Jurkat, Clone E6-1 (cell line): ENCODE measurements around the gene PFN2. TPM values are rescaled to one million over a fixed set of nuclear protein-coding genes. Genes with fewer than 3 reads are reported as not detected.
"Not testable (repeated sequence)": the region's sequence is repeated elsewhere in the genome, so short reads cannot be mapped to it uniquely, and the experiment has no call there.

ENCODE experiments used
- DNase-seq: peaks from one replicate; pipeline ENCODE4 v3.0.0-alpha.2; 2011; ENCODE audit warnings: low read depth, low spot score
- H3K4me3 ChIP-seq: 2 replicates; pipeline ENCODE4 v1.5.1; 2011; ENCODE audit warnings: mild to moderate bottlenecking, low read length, control low read depth, moderate library complexity
- polyA plus RNA-seq: library from polyadenylated mRNA; unstranded; fragments of >200 nt; gene quantifications from one replicate; pipeline ENCODE4 v1.2.1, GENCODE V29; 2012; ENCODE audit warnings: missing spikeins; ENCODE audit not compliant: insufficient read length, insufficient read depth

Gene PFN2
- 79.2 TPM for polyA plus RNA-seq

- peak; percentile 59 for DNase-seq
- peak within 1 kb of the TSS; percentile 67 for H3K4me3 ChIP-seq
Measured at GRCh38 chr3:149970716-149971402, at the start of gene PFN2. Gene PFN2, minus strand, starts transcription at chr3:149970895. Its CDS starts 39 bp downstream, at chr3:149970856.

- no peak for DNase-seq
- no peak overlapping the region for H3K4me3 ChIP-seq
Measured at GRCh38 chr3:150015901-150016300, 45.2 kb upstream of the PFN2 start.

DNA sequence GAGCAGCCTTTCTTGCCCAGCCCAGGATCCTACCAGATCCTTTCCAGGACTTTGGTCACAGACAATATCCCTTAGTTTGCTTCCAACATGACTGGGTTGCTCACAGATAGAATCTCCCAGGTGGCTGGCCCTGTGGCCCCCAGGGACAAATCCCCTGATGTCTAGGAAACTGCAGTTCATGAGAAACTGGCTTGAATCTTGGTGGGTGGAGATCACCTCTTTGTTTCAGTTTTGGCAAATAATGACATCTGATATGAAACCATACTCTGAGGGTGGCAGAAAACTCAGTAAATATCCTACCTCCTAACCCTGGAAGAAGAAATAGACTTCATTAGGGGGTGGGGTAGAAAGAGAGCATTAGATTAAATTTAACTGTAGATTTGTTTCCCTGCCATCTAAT is 44.1 kb upstream of the PFN2 start:
- no peak overlapping the region for H3K4me3 ChIP-seq
- DNase-seq = no peak

- no peak for DNase-seq
- no peak overlapping the region for H3K4me3 ChIP-seq
Measured at GRCh38 chr3:150013801-150014200, 43.1 kb upstream of the PFN2 start.

DNA sequence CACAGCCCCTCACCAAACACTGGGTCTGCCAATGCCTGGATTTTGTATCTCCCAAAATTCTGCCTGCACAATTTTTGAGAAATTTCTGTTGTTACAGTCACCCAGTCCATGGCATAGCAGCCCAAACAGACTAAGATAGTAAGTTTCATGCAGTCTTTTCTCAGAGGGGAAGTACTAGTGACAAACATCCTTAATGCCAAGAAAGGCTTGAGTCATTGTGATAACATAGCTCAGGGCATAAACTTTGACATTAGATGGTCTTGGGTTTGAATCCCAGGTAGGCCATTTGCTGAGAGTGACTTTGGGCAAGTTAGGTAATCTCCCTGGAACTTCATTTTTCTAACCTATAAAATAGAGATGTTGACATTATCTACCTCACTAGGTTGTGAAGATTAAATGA is 36.1 kb upstream of the PFN2 start:
- H3K4me3 ChIP-seq = no peak overlapping the region
- no peak for DNase-seq

- no peak overlapping the region for H3K4me3 ChIP-seq
- no peak for DNase-seq
Measured at GRCh38 chr3:150005243-150006112, 34.8 kb upstream of the PFN2 start.

DNA sequence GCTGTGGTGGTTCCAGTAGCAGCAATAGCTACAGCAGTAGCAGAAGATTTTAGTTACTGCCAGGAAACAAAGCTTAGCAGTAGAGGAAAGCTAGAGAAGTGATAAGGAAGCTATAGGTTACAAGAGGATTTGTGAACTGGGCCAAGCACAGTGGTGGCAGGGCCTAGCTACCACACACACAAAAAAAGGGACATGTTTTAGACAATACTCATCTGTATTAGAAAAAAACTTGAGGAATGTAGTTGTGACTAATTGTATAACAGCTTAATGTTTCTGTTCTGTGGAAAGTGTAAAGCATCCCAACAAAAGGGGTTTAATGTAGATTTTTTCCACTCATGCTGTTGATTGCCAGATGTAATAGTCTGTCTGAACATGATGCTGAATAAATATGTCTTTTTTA is 29.9 kb upstream of the PFN2 start:
- no peak for DNase-seq
- H3K4me3 ChIP-seq = no peak overlapping the region

- no peak for DNase-seq
- H3K4me3 ChIP-seq = no peak overlapping the region
Measured at GRCh38 chr3:149999421-149999820, 28.7 kb upstream of the PFN2 start.

GRCh38 chr3:149998946-149999345 is 28.3 kb upstream of the PFN2 start:
- no peak for DNase-seq
- no peak overlapping the region for H3K4me3 ChIP-seq

GRCh38 chr3:149992416-149993058 is 21.8 kb upstream of the PFN2 start:
- no peak overlapping the region for H3K4me3 ChIP-seq
- no peak for DNase-seq

DNA sequence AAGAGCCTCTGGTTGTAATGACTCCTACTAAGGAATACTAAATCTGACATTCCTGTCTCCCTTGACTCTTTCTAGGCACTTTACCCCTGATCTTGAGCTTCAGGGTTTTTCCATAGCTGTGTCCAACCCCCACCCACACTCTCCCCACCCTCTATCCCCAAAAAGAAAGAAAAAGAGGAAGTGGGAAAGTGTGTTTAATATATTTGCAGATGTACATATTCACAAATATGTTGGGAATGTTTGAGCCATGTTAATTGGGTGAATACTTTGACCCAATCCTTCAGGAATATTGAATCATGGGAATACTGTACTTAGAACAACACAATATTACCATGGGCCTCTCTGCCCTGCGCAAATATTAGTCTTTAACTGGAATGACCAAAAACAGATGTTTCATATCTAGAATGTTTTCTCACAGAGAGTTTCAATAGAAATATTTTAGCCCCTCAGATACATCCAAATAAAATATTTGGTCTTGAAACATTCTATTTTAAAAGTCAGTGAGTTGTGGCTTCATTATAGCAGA is 19.8 kb upstream of the PFN2 start:
- DNase-seq = no peak
- H3K4me3 ChIP-seq = no peak overlapping the region

- no peak overlapping the region for H3K4me3 ChIP-seq
- no peak for DNase-seq
Measured at GRCh38 chr3:149989307-149989706, 18.6 kb upstream of the PFN2 start.

DNA sequence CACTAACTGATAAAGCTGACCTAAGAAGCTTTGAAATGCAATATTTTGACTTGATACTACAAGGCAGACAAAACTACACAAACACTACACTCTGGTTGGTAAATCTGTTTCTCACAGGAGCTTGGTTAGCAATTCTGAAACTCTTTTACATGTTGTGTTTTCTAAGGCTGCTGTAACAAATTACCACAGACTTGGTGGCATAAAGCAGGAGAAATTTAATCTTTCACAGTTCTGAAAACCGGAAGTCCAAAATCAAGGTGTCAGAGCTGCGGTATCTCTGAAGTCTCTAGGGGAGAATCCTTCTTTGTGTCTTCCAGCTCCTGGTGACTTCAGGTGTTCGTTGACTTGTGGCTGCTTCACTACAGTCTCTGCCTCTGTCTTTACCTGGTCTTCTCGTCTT is 12.9 kb upstream of the PFN2 start:
- no peak for DNase-seq
- H3K4me3 ChIP-seq = no peak overlapping the region

DNA sequence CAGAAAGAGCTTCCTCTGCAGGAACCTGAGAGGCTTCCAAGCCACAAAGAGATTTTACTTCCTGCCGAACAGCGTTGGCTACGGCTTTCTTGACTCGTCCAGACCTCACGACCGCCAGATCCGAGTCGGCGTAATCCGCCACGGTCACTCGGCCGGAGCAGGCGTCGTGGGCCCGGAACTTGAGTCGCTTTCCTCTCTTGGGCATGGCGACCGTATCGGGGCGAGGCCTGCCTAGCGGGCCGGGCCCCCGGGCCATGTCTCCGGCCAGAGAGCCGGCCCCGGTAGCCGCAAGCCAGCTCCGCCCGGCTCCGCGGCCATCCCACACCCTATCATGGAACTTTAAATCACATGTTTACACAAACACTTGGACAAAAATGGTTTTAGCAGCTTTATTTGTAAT is 12.4 kb upstream of the PFN2 start:
- not testable (repeated sequence) for DNase-seq, H3K4me3 ChIP-seq

GRCh38 chr3:149981979-149982378 is 11.3 kb upstream of the PFN2 start:
- H3K4me3 ChIP-seq, DNase-seq: not testable (repeated sequence)

DNA sequence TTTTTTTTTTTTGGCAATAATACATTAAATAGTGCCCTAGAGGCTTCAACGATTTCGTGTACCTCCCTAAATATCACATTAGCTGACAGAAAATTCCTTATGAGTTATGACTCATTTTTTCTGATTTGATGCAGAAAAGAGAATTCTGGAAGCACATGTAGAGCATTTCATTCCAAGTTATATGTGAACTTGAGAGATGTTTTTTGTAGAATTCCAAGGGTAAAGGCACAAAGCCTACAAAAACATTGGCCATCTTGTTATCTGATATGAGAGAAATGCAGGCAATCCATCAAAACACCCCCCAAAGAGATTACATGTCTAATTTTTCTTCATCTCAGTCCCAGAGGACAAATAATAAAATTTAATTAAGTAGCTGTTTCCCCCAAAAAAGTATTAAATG is 6.7 kb upstream of the PFN2 start:
- no peak overlapping the region for H3K4me3 ChIP-seq
- DNase-seq = no peak

DNA sequence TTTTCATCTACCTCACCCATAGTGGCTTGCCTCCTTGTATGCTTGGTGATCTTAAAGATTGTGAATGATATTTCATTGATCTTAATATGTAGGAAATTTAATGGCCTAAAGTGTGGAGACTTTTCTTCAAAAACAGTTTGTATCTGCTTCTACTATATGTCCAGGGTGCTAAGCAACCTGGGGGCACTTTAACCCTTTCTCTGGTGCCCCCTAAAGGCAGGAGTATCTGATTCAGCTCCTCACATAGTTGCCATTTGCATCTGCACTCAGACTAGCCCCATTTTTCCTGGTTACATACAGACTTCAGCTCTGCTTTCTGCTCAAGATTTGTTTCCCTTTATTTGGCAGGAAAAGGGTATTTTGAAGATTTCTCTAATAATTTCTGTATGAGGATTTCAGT is 5.2 kb upstream of the PFN2 start:
- DNase-seq = no peak
- H3K4me3 ChIP-seq = no peak overlapping the region

GRCh38 chr3:149971403-149972075 is 844 bp upstream of the PFN2 start:
- DNase-seq = peak; percentile 42
- H3K4me3 ChIP-seq = peak overlapping the region; percentile 67
